Measurements from ENCODE around the gene PPP6R2.

PPP6R2 gene

GRCh38 chr22:50487290-50488005 lies 144.3 kb downstream of the PPP6R2 start:
- DNase-seq (ENCODE audit: low read depth): no peak

GRCh38 chr22:50488006-50488677 lies 145.0 kb downstream of the PPP6R2 start:
- DNase-seq (ENCODE audit: low read depth): no peak

- DNase-seq (ENCODE audit: low read depth): no peak
Measured at GRCh38 chr22:50488886-50489285, 145.8 kb downstream of the PPP6R2 start.

- no peak for DNase-seq (ENCODE audit: low read depth)
Measured at GRCh38 chr22:50489363-50490243, 146.5 kb downstream of the PPP6R2 start.

GRCh38 chr22:50490531-50491308 lies 147.6 kb downstream of the PPP6R2 start:
- no peak for DNase-seq (ENCODE audit: low read depth)
